Effector CD8-positive, alpha-beta T cell (primary cell): Measurements from ENCODE around the gene MROH8.
A peak's percentile ranks its signal among the peaks of the same experiment; 100 is the strongest.
"Not testable (repeated sequence)": the region's sequence is repeated elsewhere in the genome, so short reads cannot be mapped to it uniquely, and the experiment has no call there.

Experiments used
- DNase-seq: peaks from one replicate; lab custom pipeline; 2025; lab: John Stamatoyannopoulos, UW

MROH8 gene

DNA sequence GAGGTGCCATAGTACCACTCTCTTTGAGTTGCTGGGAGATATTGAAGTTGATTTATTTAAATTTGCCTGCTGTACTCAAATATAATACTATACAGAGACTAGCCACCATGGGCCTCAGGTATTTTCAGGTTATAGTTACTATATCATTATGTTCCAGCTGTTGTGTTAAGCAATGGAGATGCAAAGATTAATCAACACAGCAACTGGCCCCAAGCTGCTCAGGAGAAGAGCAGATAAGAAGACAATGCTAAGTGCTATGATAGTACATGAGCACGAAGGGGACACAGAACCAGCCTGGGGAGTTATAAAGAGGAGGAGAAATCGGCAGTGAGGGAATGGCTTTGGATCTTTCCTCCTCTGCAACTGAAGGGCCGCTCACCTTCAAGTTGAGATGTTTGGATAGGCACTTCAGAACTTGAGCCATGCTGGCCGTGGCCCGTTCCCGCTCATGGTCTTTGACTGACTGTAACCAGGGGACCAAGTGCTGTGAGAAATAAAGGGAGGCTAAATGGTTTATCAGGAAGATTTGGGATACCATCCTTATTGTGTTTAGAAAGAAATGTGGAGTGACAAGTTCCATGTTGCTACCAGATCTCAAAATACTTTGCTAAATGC is 24.6 kb downstream of the MROH8 start:
- DNase-seq = no peak

- no peak for DNase-seq
Measured at GRCh38 chr20:37152284-37152683, 27.1 kb downstream of the MROH8 start.

DNA sequence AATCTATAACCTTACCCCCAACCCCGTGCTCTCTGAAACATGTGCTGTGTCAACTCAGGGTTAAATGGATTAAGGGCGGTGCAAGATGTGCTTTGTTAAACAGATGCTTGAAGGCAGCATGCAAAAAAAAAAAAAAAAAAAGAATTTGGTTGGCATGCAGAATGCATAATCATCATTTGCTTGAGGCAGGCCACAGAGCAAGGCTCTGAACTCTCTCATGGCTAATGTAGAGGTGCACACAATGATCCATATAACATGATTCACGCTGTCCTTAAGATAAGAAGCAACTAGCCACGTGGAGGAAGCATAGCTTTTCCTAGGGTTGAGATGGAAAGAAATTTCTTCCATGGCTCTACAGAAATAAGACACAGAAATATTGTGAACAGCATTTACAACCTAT is 27.8 kb downstream of the MROH8 start:
- no peak for DNase-seq

- DNase-seq = not testable (repeated sequence)
Measured at GRCh38 chr20:37150864-37151263, 28.5 kb downstream of the MROH8 start.

- DNase-seq = no peak
Measured at GRCh38 chr20:37147250-37147649, 32.1 kb downstream of the MROH8 start.

GRCh38 chr20:37144856-37145404 is 34.4 kb downstream of the MROH8 start:
- no peak for DNase-seq

GRCh38 chr20:37142708-37143107 is 36.6 kb downstream of the MROH8 start:
- DNase-seq = no peak

DNA sequence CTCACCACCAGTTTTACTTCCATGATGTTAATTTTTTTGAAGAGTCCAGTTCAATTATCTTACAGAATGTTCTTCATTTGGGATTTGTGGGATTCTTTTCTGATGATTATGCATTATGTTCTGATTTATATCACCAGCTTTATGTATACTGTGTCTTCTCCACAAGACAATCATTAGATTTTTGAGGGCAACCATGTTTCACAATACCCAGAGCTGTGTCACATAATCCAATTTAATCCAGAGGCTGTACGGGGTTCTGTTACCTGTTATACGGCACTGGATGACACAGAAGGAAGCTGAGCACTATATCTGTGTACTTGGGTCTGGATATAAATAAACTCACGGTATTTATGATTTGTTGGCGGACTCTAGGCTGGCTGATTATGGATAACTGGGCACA is 41.8 kb downstream of the MROH8 start:
- no peak for DNase-seq

- no peak for DNase-seq
Measured at GRCh38 chr20:37133952-37134351, 45.4 kb downstream of the MROH8 start.

DNA sequence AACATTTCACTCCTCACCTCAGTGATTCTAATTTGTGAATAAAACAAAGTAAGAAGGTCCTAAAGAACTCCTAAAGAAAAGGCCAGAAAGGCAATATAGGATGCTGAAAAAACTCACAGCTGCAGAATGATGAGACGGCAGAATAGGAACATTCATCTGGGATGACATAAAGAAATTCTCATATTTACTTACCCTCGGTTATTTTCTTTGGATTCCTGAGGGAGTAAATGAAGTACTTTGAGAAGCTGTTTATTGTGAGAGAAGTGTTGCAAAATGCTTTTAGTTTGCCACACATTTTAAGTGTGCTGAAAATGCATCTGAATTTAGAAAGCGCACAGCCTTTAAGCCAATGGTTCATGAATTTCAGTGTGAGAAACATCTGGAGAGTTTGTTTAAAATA is 47.9 kb downstream of the MROH8 start:
- DNase-seq = no peak

- no peak for DNase-seq
Measured at GRCh38 chr20:37128803-37129202, 50.5 kb downstream of the MROH8 start.

GRCh38 chr20:37126290-37126689 is 53.1 kb downstream of the MROH8 start:
- DNase-seq = not testable (repeated sequence)

DNA sequence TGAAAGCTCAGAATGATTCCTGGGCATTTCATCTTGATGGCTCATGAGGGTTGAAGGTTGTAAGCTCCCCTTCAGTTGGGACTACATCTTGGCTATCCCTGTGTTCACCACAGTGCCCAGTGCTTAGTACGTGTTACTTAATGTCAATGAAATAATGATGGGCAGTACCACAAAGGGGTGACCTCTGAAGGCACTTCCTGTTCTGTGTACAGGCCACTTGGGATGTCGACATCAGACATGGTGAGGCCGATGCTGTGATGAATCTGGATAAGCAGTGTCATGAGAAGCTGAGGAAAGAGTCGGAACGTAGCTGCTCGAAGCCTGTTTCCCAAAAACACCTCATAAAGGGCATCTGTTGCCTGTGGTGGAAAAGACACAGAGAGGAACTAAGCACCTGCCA is 55.9 kb downstream of the MROH8 start:
- no peak for DNase-seq

- no peak for DNase-seq
Measured at GRCh38 chr20:37120497-37120896, 58.9 kb downstream of the MROH8 start.

DNA sequence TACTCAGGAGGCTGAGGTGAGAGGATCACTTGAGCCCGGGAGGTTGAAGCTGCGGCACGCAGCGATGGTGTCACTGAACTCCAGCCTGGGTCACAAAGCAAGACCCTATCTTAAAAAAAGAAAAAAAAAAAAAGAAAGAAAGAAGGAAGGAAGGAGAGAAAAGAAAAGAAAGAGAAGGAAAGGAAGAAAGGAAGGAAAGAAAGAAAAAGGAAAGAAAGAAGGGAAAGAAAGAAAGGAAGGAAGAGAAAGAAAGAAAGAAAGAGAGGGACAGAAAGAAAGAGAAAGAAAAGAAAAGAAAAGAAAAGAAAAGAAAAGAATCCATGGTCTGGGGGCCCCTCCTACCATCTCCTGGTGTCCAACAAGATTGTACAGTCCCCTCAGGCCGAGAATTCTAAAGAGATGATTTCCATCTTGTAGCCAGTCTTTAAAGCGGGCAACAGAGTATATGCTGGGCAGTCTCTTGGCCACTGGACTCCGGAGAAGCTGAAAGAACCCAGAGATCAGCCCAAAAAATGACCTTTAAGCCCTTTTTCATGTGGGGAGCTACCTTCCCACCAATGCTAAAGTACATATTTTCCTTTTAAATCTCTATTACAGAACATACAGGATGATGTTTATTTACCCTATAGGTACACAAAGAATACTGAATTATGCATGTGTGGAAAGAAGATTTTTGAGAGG is 59.9 kb downstream of the MROH8 start:
- DNase-seq = no peak

GRCh38 chr20:37114012-37114411 is 65.3 kb downstream of the MROH8 start:
- DNase-seq = no peak

GRCh38 chr20:37111926-37112455 is 67.4 kb downstream of the MROH8 start:
- no peak for DNase-seq

DNA sequence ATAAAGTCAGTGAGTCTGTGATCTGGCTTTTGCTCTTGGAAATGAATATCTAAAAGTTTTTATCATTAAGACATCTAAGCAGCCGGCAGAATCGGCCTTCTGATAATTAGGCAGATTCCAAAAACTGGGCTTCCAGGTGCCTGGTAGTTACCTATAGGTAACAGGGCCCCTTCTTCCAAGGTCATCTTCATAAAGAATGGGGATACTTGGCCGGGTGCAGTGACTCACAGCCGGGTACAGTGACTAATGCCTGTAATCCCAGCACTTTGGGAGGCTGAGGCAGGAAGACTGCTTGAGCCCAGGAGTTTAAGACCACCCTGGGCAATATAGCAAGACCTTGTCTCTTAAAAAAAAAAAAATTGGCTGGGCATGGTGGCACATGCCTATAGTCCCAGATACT is 70.7 kb downstream of the MROH8 start:
- DNase-seq = no peak

DNA sequence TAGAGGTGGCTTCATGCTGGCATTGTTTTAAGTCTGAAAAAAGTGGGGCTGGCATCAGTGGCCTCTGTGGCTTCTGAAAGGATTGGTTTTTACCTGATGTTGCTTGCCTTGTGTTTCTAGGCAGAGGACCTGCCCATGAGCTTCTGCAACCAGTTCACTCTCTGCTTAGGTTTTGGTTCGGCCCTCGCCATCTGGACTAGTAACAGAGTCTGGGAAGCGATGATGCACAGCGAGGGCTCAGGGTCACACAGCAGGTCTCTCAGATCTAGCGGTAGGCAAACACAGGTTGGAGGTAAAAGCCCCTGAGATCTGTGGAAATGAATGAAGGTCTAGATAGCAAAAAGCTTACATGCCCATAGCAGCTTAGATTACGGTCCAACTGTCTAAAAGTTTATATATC is 76.8 kb downstream of the MROH8 start:
- no peak for DNase-seq

DNA sequence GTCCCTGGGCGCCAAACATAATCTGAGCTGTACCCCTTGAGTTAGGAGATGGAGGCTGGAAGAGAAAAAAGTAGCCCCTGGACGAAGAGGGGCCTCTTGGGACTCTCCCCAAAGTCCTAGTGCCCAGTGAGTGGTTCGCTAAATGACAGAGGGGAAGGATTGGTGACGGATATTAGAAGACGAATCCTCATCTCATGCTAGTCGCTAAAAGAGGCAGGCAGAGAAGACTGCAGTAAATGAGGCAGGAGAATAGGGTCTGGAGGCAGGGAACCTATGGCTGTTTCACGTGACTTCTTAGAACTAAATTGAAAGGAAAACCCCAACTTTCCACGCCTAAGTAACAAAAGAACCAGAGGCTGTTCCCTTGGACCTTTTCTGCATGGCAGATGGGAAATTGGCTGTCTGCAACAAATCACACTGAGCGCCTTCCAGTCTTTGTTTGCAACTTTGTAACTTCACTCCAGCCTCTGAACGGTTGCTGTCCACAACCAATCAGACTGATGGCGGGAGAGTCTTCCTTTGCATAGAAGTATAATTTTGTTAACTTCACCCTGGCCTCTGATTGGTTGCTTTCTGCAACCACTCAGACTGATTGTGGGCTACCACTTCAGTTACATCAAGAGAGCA is 82.8 kb downstream of the MROH8 start:
- DNase-seq = no peak

- DNase-seq = peak; percentile 76
Measured at GRCh38 chr20:37095599-37096414, 83.5 kb downstream of the MROH8 start, which contains the start of gene RBL1. Gene RBL1 (minus strand): TSS chr20:37095997. CDS start chr20:37095928, 69 bp downstream.

- DNase-seq = peak; percentile 16
Measured at GRCh38 chr20:37095108-37095598, 84.2 kb downstream of the MROH8 start.
